KOPT-K1 (cell line): Measurements from ENCODE around the gene BTBD10.
"Not testable (repeated sequence)": the region's sequence is repeated elsewhere in the genome, so short reads cannot be mapped to it uniquely, and the experiment has no call there.

ENCODE experiments used
- H3K27ac ChIP-seq: fragments of 200-600 bp; sonication (generic); 2 replicates; pipeline ENCODE4 v1.5.1; 2016; ENCODE audit warnings: antibody characterized with exemption, mild to moderate bottlenecking, low read depth, low read length; ENCODE audit not compliant: poor library complexity, severe bottlenecking
- H3K36me3 ChIP-seq: fragments of 200-600 bp; sonication (generic); 2 replicates; pipeline ENCODE4 v1.5.1; 2017; ENCODE audit warnings: antibody characterized with exemption, mild to moderate bottlenecking, low read length, moderate library complexity; ENCODE audit not compliant: insufficient read depth
- H3K9me3 ChIP-seq: fragments of 200-600 bp; sonication (generic); 2 replicates; pipeline ENCODE4 v1.5.1; 2017; ENCODE audit warnings: antibody characterized with exemption, low read length, mild to moderate bottlenecking; ENCODE audit not compliant: insufficient read depth, poor library complexity, severe bottlenecking

The BTBD10 gene

DNA sequence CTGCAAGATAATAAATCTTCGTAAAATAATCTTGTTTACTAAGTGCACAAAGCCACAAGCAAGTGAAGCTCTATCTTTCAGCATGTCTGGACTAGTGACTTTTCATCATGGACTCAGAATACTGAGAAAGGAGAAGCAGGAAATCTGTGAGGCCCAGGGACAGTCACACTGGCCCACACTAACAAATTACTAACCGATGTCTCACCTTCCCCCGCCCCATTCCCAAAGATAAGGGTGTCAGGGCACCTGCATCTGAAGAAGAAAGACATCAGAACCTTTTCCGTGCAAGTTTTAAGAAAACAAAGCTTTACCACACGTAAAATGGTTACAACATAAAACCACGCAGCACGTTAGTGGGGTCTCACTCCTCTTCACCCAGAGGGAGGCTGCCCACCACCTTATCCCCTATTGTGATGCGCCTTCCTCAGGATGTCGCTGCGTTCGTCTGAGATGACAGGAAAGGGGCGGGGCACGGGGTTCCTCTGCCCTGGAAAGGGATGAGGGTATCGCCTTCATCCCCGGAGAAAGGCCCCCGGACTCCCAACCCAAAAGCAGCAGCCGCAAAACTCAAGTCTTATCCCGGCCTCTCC, 616 bp downstream of the BTBD10 start:
- H3K27ac ChIP-seq, result peak overlapping the region; percentile 93

GRCh38 chr11:13461291-13461690, 1.7 kb downstream of the BTBD10 start:
- Histone ChIP-seq H3K36me3 (no peaks in the 10 kb centered on the region), H3K27ac (no peak overlapping the region), H3K9me3 (no peaks in the 10 kb centered on the region)

More for the DNA sequence above, 616 bp downstream of the BTBD10 start:
- H3K36me3 ChIP-seq, result no peaks in the 10 kb centered on the region
- no peaks in the 10 kb centered on the region for H3K9me3 ChIP-seq

DNA sequence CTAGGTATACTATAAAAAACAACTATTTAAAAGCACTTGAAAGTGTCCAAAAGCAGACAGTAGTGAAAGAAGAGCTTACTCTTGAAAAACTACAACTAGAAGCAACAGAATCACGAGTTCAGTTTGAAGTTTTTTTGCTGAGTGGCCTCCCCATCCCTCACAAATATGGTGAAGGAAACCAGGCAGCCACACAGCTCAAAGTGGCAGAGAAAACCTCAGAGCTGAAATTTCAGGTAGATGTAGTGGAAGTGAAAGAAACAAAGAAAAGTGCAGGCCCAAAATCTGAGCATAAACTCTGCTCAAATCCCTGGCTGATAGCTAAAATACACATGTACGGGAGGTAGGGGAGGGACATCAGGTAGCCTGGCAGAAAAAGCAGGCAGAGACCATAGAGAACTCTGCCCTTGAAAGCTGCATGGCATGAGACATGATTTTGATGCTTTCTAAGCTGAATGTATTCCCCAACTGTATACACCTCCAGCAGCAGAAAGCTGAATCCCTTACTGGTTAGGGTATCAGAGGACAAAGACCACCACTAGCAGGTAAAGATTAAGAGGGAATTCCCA, 12.1 kb downstream of the BTBD10 start:
- no peak overlapping the region for H3K27ac ChIP-seq
- peaks cover 11% of the 10 kb centered on the region; the same call in 1 of the 2 replicates for H3K36me3 ChIP-seq
- H3K9me3 ChIP-seq, result peaks cover 37% of the 10 kb centered on the region

DNA sequence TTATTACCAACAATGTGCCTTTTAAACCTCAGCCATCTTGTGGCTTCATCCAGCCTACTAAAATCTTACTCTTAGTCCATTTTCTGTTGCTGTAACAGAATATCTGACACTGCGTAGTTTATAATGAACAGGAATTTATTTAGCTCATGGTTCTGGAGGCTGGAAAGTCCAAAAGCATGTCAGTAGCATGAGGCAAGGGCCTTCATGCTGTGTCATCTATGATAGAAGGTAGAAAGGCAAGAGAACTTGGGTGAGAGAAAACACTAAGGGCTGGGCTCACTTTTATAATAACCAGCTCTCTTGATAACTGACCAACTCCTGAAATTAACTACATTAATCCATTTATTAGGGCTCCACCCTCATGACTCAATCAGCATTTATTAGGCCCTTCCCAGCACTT, 13.5 kb downstream of the BTBD10 start:
- H3K9me3 ChIP-seq, result peaks cover 37% of the 10 kb centered on the region
- peaks cover 11% of the 10 kb centered on the region; the same call in 1 of the 2 replicates for H3K36me3 ChIP-seq
- H3K27ac ChIP-seq, result no peak overlapping the region

GRCh38 chr11:13448876-13449275, 14.1 kb downstream of the BTBD10 start:
- Histone ChIP-seq H3K27ac (no peak overlapping the region), H3K9me3 (peaks cover 37% of the 10 kb centered on the region), H3K36me3 (peaks cover 11% of the 10 kb centered on the region; the same call in 1 of the 2 replicates)

- Histone ChIP-seq H3K36me3 (peaks cover 6% of the 10 kb centered on the region; the same call in 1 of the 2 replicates), H3K9me3 (peaks cover 22% of the 10 kb centered on the region), H3K27ac (no peak overlapping the region)
Measured at GRCh38 chr11:13446444-13446843, 16.6 kb downstream of the BTBD10 start.

DNA sequence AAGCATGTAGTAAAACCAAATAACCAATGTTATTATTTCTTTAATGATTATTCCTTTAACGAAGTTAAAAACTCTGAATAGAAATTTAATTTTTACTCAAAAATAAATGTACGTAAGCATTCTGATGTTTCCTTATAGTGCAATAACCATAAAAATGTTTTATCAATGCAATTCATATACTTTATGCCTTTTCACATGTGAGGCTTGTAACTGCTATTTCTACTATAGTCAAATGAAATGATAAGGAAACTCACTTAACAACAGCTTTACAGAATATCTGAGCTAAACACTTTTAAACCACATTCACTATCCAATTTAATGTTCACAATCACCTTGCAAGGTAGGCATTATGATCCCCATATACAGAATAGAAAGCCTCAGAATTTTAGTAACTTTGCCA, 17.4 kb downstream of the BTBD10 start:
- no peak overlapping the region for H3K27ac ChIP-seq
- peaks cover 14% of the 10 kb centered on the region for H3K9me3 ChIP-seq
- no peaks in the 10 kb centered on the region for H3K36me3 ChIP-seq

DNA sequence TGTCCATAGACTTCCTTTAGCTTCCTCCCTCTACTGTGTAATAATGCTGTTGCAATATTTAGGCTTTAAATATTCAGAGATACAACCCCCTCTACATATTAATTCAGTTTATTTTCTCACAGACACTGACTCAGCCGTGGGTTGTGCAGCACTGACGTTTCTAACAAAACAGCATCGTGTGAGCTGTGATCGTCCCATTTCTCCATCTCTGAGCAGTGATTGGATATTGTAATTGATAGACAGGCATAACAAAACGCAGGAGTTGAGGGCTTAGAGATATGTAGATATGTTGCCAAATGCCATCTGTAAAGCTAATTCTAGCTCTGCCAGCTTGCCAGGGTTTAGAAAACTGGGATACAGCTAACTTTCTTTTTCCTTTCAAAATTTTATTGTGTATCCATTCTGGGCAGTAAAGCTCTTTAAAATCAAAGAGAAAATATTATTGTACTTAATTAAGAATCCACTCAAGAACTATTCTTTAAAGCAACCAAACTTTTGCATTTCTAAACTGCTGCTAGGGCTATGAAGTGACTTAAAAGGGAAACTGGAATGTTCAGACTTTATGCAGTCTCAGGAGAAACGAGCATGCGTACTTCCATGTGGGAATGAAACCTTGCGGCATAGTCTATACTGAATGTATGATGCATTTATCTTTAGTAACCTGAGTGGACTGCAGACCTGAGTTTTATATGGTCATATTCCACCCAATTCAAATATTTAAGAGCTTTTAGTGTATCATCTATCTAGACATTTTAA, 22.7 kb downstream of the BTBD10 start:
- Histone ChIP-seq H3K36me3 (no peaks in the 10 kb centered on the region), H3K27ac (no peak overlapping the region), H3K9me3 (no peaks in the 10 kb centered on the region)

- Histone ChIP-seq H3K9me3 (no peaks in the 10 kb centered on the region), H3K36me3 (no peaks in the 10 kb centered on the region), H3K27ac (no peak overlapping the region)
Measured at GRCh38 chr11:13438291-13438690, 24.7 kb downstream of the BTBD10 start.

DNA sequence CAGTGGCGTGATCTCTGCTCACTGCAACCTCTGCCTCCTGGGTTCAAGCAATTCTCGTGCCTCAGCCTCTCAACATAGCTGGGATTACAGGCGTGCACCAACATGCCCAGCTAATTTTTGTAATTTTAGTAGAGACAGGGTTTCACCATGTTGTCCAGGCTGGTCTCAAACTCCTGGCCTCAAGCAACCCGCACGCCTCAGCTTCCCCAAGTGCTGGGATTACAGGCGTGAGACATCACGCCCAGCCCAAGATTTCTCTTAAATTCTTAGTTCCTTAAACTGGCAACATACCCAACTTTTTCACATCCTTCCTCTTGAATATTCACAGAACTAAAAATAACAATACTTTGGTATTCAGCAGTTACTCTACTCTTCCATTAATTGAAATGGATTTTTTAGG, 26.2 kb downstream of the BTBD10 start:
- H3K36me3 ChIP-seq, H3K27ac ChIP-seq, H3K9me3 ChIP-seq: not testable (repeated sequence)

DNA sequence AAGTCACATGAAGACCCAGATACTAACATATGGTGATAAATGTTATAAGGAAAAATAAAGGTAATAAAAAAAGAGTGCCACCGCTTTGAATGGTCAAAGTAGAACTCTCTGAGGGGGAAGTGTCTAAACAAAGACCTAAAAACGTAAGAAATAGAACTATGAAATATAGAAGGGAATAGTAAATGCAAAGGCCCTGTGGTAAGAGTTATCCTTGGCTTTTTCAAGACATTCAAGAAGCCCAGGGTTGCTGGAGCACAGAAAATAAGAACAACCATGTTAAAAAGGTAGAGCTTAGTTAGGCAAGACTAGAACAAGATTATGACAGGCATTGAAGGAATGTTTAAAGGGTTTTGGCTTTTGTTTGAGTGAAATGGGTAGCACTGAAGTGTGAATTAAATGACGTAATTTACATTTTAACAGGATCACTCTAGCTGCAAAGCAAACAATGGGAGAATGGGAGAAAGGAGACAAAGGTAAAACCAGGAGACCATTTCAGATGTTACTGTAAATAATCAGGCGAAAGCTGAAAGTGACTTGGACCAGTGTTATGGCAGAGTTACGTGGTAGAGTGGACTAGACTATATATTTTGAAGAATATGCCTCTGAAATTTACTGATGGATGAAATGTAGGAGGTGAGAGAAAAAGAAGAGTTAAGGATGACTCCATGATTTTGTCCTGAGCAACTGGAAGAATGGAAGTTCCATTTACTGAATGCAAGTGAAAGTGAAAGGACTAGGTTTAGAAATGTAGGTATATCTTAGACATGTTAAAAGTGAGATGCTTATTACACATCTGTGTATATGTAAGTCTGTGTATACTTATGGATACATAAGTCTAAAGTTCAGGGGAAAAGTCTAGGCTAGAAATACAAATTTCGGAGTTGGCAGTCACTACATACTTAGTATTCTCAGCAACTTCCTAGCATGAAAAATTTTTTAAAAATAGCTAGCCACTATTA, 28.5 kb downstream of the BTBD10 start:
- Histone ChIP-seq H3K9me3 (peaks cover 4% of the 10 kb centered on the region), H3K36me3 (no peaks in the 10 kb centered on the region), H3K27ac (no peak overlapping the region)

GRCh38 chr11:13433437-13433836, 29.6 kb downstream of the BTBD10 start:
- Histone ChIP-seq H3K27ac (no peak overlapping the region), H3K9me3 (peaks cover 15% of the 10 kb centered on the region), H3K36me3 (no peaks in the 10 kb centered on the region)

DNA sequence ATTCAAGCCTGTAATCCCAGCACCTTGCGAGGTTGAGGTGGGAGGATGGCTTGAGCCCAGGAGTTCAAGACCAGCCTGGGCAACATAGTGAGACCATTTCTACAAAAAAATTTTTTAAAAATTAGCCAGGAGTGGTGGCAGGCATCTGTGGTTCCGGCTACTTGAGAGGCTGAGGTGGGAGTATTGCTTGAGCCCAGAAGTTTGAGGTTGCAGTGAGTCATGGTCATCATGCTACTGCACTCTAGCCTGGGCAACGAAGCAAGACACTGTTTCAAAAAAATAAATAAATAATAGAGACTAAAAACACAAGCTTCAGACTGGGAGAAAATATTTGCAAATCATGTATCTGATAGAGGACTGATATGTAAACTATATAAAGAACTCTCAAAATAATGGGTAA, 33.2 kb downstream of the BTBD10 start:
- no peak overlapping the region for H3K27ac ChIP-seq
- H3K9me3 ChIP-seq, result peaks cover 33% of the 10 kb centered on the region
- no peaks in the 10 kb centered on the region for H3K36me3 ChIP-seq

GRCh38 chr11:13429288-13429687, 33.7 kb downstream of the BTBD10 start:
- Histone ChIP-seq H3K27ac (no peak overlapping the region), H3K9me3 (peaks cover 33% of the 10 kb centered on the region), H3K36me3 (no peaks in the 10 kb centered on the region)

GRCh38 chr11:13427440-13427839, 35.6 kb downstream of the BTBD10 start:
- no peak overlapping the region for H3K27ac ChIP-seq
- H3K9me3 ChIP-seq, result peaks cover 33% of the 10 kb centered on the region
- no peaks in the 10 kb centered on the region for H3K36me3 ChIP-seq
